ENCODE results near the gene RAB44. TPM values are rescaled to one million over a fixed set of nuclear protein-coding genes. Genes with fewer than 3 reads are reported as not detected.

RAB44 gene
- total and polyA plus RNA-seq, 2 of the 4 experiments (the other 2 are of a cell fraction): 0.03 TPM; not detected in 1

DNA sequence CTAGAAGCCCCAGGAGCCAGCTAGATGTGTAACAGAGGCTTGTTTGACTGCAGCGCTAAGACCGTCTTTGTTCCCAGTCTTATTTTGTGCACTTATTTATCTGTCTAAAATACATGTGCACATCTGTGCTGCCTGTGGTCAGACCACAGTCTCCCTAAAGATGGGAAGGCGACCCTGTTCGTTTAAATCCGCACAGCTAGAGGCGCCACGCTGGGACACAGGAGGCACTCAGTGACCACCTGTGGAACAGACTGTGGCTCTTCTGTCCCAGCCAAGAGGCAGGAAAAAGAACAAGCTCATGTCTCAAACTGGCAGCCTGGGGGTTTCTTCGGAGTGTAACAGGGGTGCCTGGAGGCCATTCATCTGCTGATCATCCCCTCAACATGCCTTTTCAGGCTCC is 74.8 kb downstream of the RAB44 start:
- intact Hi-C loops (cut with micrococcal nuclease) (no loop called here), in situ Hi-C loops (cut with MboI; ENCODE audit: low sequenced_read_pairs) (no loop called here), dilution Hi-C loops (cut with HindIII; ENCODE audit: low sequenced_read_pairs, unreplicated experiment) (no loop called here)
- Histone ChIP-seq H3K14ac (replicated peaks; ENCODE audit: low read depth, low read length) (no peak overlapping the region), H3K79me1 (ENCODE audit: low read depth in 1 of 2, low read length in 2 of 2) (no peaks in the 10 kb centered on the region), H2BK20ac (ENCODE audit: low read depth, low read length) (no peak overlapping the region), H2BK120ac (ENCODE audit: low read depth, low read length) (no peak overlapping the region), H2BK5ac (ENCODE audit: low read depth, low read length, poor library complexity, severe bottlenecking) (no peak overlapping the region), H3K23ac (ENCODE audit: low read depth, low read length) (no peak overlapping the region), H3K9me1 (ENCODE audit: insufficient read depth, low read length) (peaks cover 23% of the 10 kb centered on the region), H2AK9ac (replicated peaks; ENCODE audit: low read depth, low read length, poor library complexity) (no peak overlapping the region), H4K8ac (ENCODE audit: low read depth in 2 of 2, low read length in 2 of 2) (no peak overlapping the region), H2BK15ac (ENCODE audit: low read depth, low read length) (no peak overlapping the region), H3K56ac (ENCODE audit: extremely low read depth, insufficient read depth, low read length) (no peak overlapping the region), H3K4me3 (ENCODE audit: insufficient read depth, low read depth, low read length) (no peak overlapping the region), H3K4ac (ENCODE audit: low read depth, low read length) (no peak overlapping the region), H4K20me1 (ENCODE audit: insufficient read depth, low read length) (no peaks in the 10 kb centered on the region), H3K9me3 (ENCODE audit: control insufficient read depth, insufficient read depth, low read length) (no peaks in the 10 kb centered on the region), H2AK5ac (ENCODE audit: low read depth, low read length) (no peak overlapping the region), H4K91ac (ENCODE audit: insufficient read depth, low read depth, low read length) (no peak overlapping the region), H3K18ac (ENCODE audit: low read depth, low read length) (no peak overlapping the region), H3K27me3 (ENCODE audit: control insufficient read depth, insufficient read depth, low read length) (peaks cover 18% of the 10 kb centered on the region), H3K27ac (ENCODE audit: insufficient read depth, low read length) (no peak overlapping the region), H4K5ac (ENCODE audit: low read depth, low read length) (no peak overlapping the region), H3K36me3 (ENCODE audit: control insufficient read depth, insufficient read depth, low read length) (no peaks in the 10 kb centered on the region), H3K4me1 (ENCODE audit: control insufficient read depth, insufficient read depth, low read length) (peaks cover 11% of the 10 kb centered on the region), H2AFZ (replicated peaks; ENCODE audit: low read length, poor library complexity) (no peak overlapping the region), H3K9ac (ENCODE audit: low read depth, low read length) (no peak overlapping the region), H3K4me2 (ENCODE audit: low read depth, low read length) (no peak overlapping the region)
- no TSS peak for BruUV-seq (replicated peaks)
- 88% methylated on average over 5 of the region's 8 CpGs; no CpG with 5 or more reads in 1 of the 2 experiments for WGBS, 2 experiments (ENCODE audit: extremely low coverage in 2 of 2, insufficient read length in 1 of 2)
- DNase-seq (no peak), ATAC-seq (ENCODE audit: low read depth) (no peak)
- CTCF ChIA-PET: interaction anchor here (0.6 to 1.3 kb wide), 2 partner anchors 80 to 121 kb away, joined by 3 to 4 read pairs; no protein-coding TSS in a partner anchor
- no peak for TF ChIP-seq NFE2L2 (IDR thresholded peaks at IDR 0.05; ENCODE audit: low read depth, low read length)
- no peak for TF ChIP-seq MAZ (IDR thresholded peaks at IDR 0.05; ENCODE audit: borderline replicate concordance, low read depth, low read length)
- TF ChIP-seq MXI1 (IDR thresholded peaks at IDR 0.05; ENCODE audit: borderline replicate concordance, low read depth, low read length): no peak
- TF ChIP-seq MAFK (IDR thresholded peaks at IDR 0.05; ENCODE audit: low read depth, low read length): no peak
- TF ChIP-seq FOS (IDR thresholded peaks at IDR 0.05; ENCODE audit: low read depth, low read length): no peak
- TF ChIP-seq CHD1 (IDR thresholded peaks at IDR 0.05; ENCODE audit: low read depth, low read length): no peak
- POLR2A ChIA-PET (ENCODE audit: unreplicated experiment): interaction anchor here (0.6 kb wide), 1 partner anchor 8 kb away, joined by 3 read pairs; no protein-coding TSS in a partner anchor

Measured in IMR-90 (cell line).